ENCODE data around the gene ABCA5.
"Not testable (repeated sequence)": the region's sequence is repeated elsewhere in the genome, so short reads cannot be mapped to it uniquely, and the experiment has no call there.

Gene ABCA5

GRCh38 chr17:69198238-69198637 lies 128.7 kb downstream of the ABCA5 start:
- no peak for DNase-seq (ENCODE audit: low read depth)

GRCh38 chr17:69196105-69196653 lies 130.8 kb downstream of the ABCA5 start:
- DNase-seq (ENCODE audit: low read depth) = not testable (repeated sequence)
